ENCODE results near the gene UBR3.

DNA sequence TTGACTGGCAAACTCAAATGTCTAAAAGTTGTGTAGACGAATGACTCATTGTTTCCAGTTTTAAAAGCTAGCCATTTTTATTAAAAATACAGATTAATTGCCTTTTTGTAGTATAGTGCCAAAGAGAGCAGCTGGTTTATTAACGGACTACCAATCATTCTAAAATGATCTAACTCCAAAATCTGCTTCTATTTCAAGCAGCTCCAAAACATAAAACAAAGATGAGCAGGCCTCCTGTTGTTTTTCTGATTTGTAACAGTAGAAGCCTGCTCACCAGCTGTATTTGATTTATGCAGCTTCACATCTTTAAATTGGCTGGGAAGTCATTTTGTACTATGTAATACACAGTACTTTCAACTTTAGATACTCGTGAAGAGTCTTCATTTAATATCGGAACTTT, 171.8 kb downstream of the UBR3 start:
- TF ChIP-seq, protein P1, sequence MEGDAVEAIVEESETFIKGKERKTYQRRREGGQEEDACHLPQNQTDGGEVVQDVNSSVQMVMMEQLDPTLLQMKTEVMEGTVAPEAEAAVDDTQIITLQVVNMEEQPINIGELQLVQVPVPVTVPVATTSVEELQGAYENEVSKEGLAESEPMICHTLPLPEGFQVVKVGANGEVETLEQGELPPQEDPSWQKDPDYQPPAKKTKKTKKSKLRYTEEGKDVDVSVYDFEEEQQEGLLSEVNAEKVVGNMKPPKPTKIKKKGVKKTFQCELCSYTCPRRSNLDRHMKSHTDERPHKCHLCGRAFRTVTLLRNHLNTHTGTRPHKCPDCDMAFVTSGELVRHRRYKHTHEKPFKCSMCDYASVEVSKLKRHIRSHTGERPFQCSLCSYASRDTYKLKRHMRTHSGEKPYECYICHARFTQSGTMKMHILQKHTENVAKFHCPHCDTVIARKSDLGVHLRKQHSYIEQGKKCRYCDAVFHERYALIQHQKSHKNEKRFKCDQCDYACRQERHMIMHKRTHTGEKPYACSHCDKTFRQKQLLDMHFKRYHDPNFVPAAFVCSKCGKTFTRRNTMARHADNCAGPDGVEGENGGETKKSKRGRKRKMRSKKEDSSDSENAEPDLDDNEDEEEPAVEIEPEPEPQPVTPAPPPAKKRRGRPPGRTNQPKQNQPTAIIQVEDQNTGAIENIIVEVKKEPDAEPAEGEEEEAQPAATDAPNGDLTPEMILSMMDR (IDR thresholded peaks at IDR 0.05; ENCODE audit: low read depth, low read length), result no peak
- TF ChIP-seq EZH2phosphoT487 (IDR thresholded peaks at IDR 0.05; ENCODE audit: low read depth), result no peak

Data from OCI-LY3 (cell line).